ENCODE measurements around the gene ATP11B. TPM values are rescaled to one million over a fixed set of nuclear protein-coding genes. Genes with fewer than 3 reads are reported as not detected.

Gene ATP11B
- total and polyA plus RNA-seq, 2 donors (not counting 1 experiment from before 2014, with no cell fraction given): 34.9 to 77.8 TPM

- no peaks in the 10 kb centered on the region for H3K9me3 ChIP-seq (ENCODE audit: control insufficient read depth, insufficient read depth, low read depth, low read length)
- DNase-seq (ENCODE audit: low read depth in 2 of 2): no peak
- TF ChIP-seq CTCF (conservative IDR thresholded peaks at IDR 0.05 in 1 of 2, IDR thresholded peaks at IDR 0.05 in 1 of 2; ENCODE audit: low read depth in 1 of 2, low read length in 2 of 2) (no peak), EZH2 (IDR thresholded peaks at IDR 0.05; ENCODE audit: low read length, missing control alignments) (no peak)
- H4K20me1 ChIP-seq (ENCODE audit: control insufficient read depth, extremely low read depth, insufficient read depth, low read length): no peaks in the 10 kb centered on the region
- no peak overlapping the region for H3K4me2 ChIP-seq (ENCODE audit: extremely low read depth, insufficient read depth, low read length)
- no peaks in the 10 kb centered on the region for H3K27me3 ChIP-seq (ENCODE audit: control insufficient read depth, insufficient read depth, low read length)
- no peak overlapping the region for H2AFZ ChIP-seq (ENCODE audit: low read length)
- no peak overlapping the region for H3K4me3 ChIP-seq (replicated peaks in 1 of 4; ENCODE audit: control extremely low read depth in 1 of 4, insufficient read depth in 1 of 4, low read depth in 3 of 4, low read length in 4 of 4)
- H3K79me2 ChIP-seq (ENCODE audit: control insufficient read depth, insufficient read depth, low read length): no peaks in the 10 kb centered on the region
- no peaks in the 10 kb centered on the region for H3K36me3 ChIP-seq (ENCODE audit: control insufficient read depth, insufficient read depth, low read length)
- H3K27ac ChIP-seq (ENCODE audit: insufficient read depth, low read length): no peak overlapping the region
- H3K4me1 ChIP-seq (ENCODE audit: control insufficient read depth, extremely low read depth, insufficient read depth, low read length): no peaks in the 10 kb centered on the region
- no peak overlapping the region for H3K9ac ChIP-seq (ENCODE audit: insufficient read depth, low read length)
Observed at GRCh38 chr3:182947888-182948287, 154.6 kb downstream of the ATP11B start.

- Histone ChIP-seq H4K20me1 (ENCODE audit: control insufficient read depth, extremely low read depth, insufficient read depth, low read length) (no peaks in the 10 kb centered on the region), H2AFZ (ENCODE audit: low read length) (no peak overlapping the region), H3K9me3 (ENCODE audit: control insufficient read depth, insufficient read depth, low read depth, low read length) (no peaks in the 10 kb centered on the region), H3K4me1 (ENCODE audit: control insufficient read depth, extremely low read depth, insufficient read depth, low read length) (no peaks in the 10 kb centered on the region), H3K4me3 (replicated peaks in 1 of 4; ENCODE audit: control extremely low read depth in 1 of 4, insufficient read depth in 1 of 4, low read depth in 3 of 4, low read length in 4 of 4) (no peak overlapping the region), H3K4me2 (ENCODE audit: extremely low read depth, insufficient read depth, low read length) (no peak overlapping the region), H3K27ac (ENCODE audit: insufficient read depth, low read length) (no peak overlapping the region), H3K27me3 (ENCODE audit: control insufficient read depth, insufficient read depth, low read length) (no peaks in the 10 kb centered on the region), H3K79me2 (ENCODE audit: control insufficient read depth, insufficient read depth, low read length) (no peaks in the 10 kb centered on the region), H3K36me3 (ENCODE audit: control insufficient read depth, insufficient read depth, low read length) (no peaks in the 10 kb centered on the region), H3K9ac (ENCODE audit: insufficient read depth, low read length) (no peak overlapping the region)
- no peak for DNase-seq (ENCODE audit: low read depth in 2 of 2)
- TF ChIP-seq EZH2 (IDR thresholded peaks at IDR 0.05; ENCODE audit: low read length, missing control alignments): no peak
Observed at GRCh38 chr3:182948305-182948704, 155.0 kb downstream of the ATP11B start.

GRCh38 chr3:182949688-182950087 lies 156.4 kb downstream of the ATP11B start:
- Histone ChIP-seq H2AFZ (ENCODE audit: low read length) (no peak overlapping the region), H3K9ac (ENCODE audit: insufficient read depth, low read length) (no peak overlapping the region), H3K4me3 (replicated peaks in 1 of 4; ENCODE audit: control extremely low read depth in 1 of 4, insufficient read depth in 1 of 4, low read depth in 3 of 4, low read length in 4 of 4) (no peak overlapping the region), H3K27me3 (ENCODE audit: control insufficient read depth, insufficient read depth, low read length) (no peaks in the 10 kb centered on the region), H3K79me2 (ENCODE audit: control insufficient read depth, insufficient read depth, low read length) (no peaks in the 10 kb centered on the region), H3K27ac (ENCODE audit: insufficient read depth, low read length) (no peak overlapping the region), H3K36me3 (ENCODE audit: control insufficient read depth, insufficient read depth, low read length) (no peaks in the 10 kb centered on the region), H3K4me1 (ENCODE audit: control insufficient read depth, extremely low read depth, insufficient read depth, low read length) (no peaks in the 10 kb centered on the region), H4K20me1 (ENCODE audit: control insufficient read depth, extremely low read depth, insufficient read depth, low read length) (no peaks in the 10 kb centered on the region), H3K4me2 (ENCODE audit: extremely low read depth, insufficient read depth, low read length) (no peak overlapping the region), H3K9me3 (ENCODE audit: control insufficient read depth, insufficient read depth, low read depth, low read length) (no peaks in the 10 kb centered on the region)
- DNase-seq (ENCODE audit: low read depth in 2 of 2): no peak
- no peak for TF ChIP-seq EZH2 (IDR thresholded peaks at IDR 0.05; ENCODE audit: low read length, missing control alignments)
- TF ChIP-seq CTCF (conservative IDR thresholded peaks at IDR 0.05 in 1 of 2, IDR thresholded peaks at IDR 0.05 in 1 of 2; ENCODE audit: low read depth in 1 of 2, low read length in 2 of 2): no peak
